K562 (cell line): ENCODE results near the gene UBR3. TPM values are rescaled to one million over a fixed set of nuclear protein-coding genes. Genes with fewer than 3 reads are reported as not detected.

ENCODE experiments used
- ATAC-seq: fragments of 200-7000 bp; cut with Tn5 transposase; 3 replicates; pipeline ENCODE4 v1.9.1; 2020; ENCODE audit warnings: moderate library complexity
- BruUV-seq: library from RNA; stranded (reverse); fragments of 400-500 nt; replicated peaks from 2 replicates; lab custom pipeline; 2021; lab: Mats Ljungman, UMichigan
- CTCF ChIA-PET: fragments of 300-600 bp; formaldehyde crosslinking; extraction: SDS; loops from one replicate; lab custom pipeline; 2021; ENCODE audit warnings: low intra/inter-chr PET ratio; lab: Yijun Ruan, JAX
- POLR2A ChIA-PET: fragments of 300-600, 350-650 bp; sonication (Branson Sonifier 250); formaldehyde crosslinking; extraction: SDS; loops from one replicate; lab custom pipeline; 2021; ENCODE audit warnings: antibody characterized with exemption, inconsistent platforms; lab: Yijun Ruan, JAX
- DNase-seq, 4 experiments: peaks; one replicate each; pipeline versions ENCODE4 v3.0.0 to v3.0.0-alpha.2; 2011 to 2018; ENCODE audit warnings: low spot score in 3 of 4, mixed read lengths in 3 of 4; ENCODE audit errors: extremely low read depth in 1 of 4
- FAIRE-seq: peaks from 2 replicates; lab custom pipeline; 2011; peaks lifted over from hg19 to GRCh38; lab: Jason Lieb, UNC
- H2AFZ ChIP-seq: 2 replicates; pipeline ENCODE4 v1.6.0; 2011; ENCODE audit warnings: low read depth, low read length, control low read depth, inconsistent platforms
- H3K27ac ChIP-seq: fragments of 200-600 bp; 3 replicates; pipeline ENCODE4 v1.8.0; 2011; ENCODE audit warnings: low read depth, mild to moderate bottlenecking, control low read depth, inconsistent platforms, low read length, moderate library complexity, mixed read lengths; ENCODE audit errors: extremely low read depth
- H3K27me3 ChIP-seq, 2 experiments: fragments of 300-600 bp in 1 of 2; 2 replicates in 1 of 2; 3 replicates in 1 of 2; pipeline versions ENCODE4 v1.6.0 to v1.8.0; 2011; ENCODE audit warnings: inconsistent platforms in 2 of 2, low read length in 2 of 2, mild to moderate bottlenecking in 1 of 2, mixed read lengths in 1 of 2, moderate library complexity in 1 of 2; ENCODE audit not compliant: control insufficient read depth in 2 of 2, insufficient read depth in 2 of 2
- H3K36me3 ChIP-seq: fragments of 300-600 bp; 3 replicates; pipeline ENCODE4 v1.8.0; 2011; ENCODE audit warnings: mild to moderate bottlenecking, low read length, inconsistent platforms; ENCODE audit not compliant: control insufficient read depth, insufficient read depth
- H3K4me1 ChIP-seq, 2 experiments: fragments of 200-600 bp in 1 of 2; replicated peaks in 1 of 2; 2 replicates in 1 of 2; 3 replicates in 1 of 2; pipeline versions ENCODE4 v1.5.1 to v1.8.0; 2011; ENCODE audit warnings: inconsistent platforms in 2 of 2, low read length in 2 of 2, mild to moderate bottlenecking in 1 of 2, mixed read lengths in 1 of 2, moderate library complexity in 1 of 2; ENCODE audit not compliant: control insufficient read depth in 2 of 2, insufficient read depth in 2 of 2
- H3K4me2 ChIP-seq: 2 replicates; pipeline ENCODE4 v1.6.1; 2011; ENCODE audit warnings: low read length, control low read depth, inconsistent platforms, mixed read lengths; ENCODE audit not compliant: insufficient read depth
- H3K4me3 ChIP-seq: fragments of 200-600 bp; sonication (generic), shearing (Covaris generic); 2 replicates; pipeline ENCODE4 v1.5.1; 2016; ENCODE audit warnings: control low read depth, inconsistent platforms
- H3K79me2 ChIP-seq: fragments of 200-600 bp; 3 replicates; pipeline ENCODE4 v1.8.0; 2011; ENCODE audit warnings: low read length, inconsistent platforms; ENCODE audit not compliant: control insufficient read depth, insufficient read depth
- H3K9ac ChIP-seq, 2 experiments: 2 replicates each; pipeline versions ENCODE4 v1.6.0 to v1.6.1; 2011; ENCODE audit warnings: low read depth in 2 of 2, low read length in 2 of 2, control low read depth in 1 of 2, inconsistent platforms in 1 of 2, mild to moderate bottlenecking in 1 of 2, mixed read lengths in 1 of 2; ENCODE audit not compliant: insufficient read depth in 1 of 2
- H3K9me1 ChIP-seq: one replicate; pipeline ENCODE4 v1.6.0; 2011; ENCODE audit warnings: inconsistent platforms, mild to moderate bottlenecking, low read length, moderate library complexity; ENCODE audit not compliant: control insufficient read depth, insufficient read depth
- H3K9me3 ChIP-seq: replicated peaks from 2 replicates; pipeline ENCODE4 v1.5.1; 2011; ENCODE audit warnings: low read depth, low read length, inconsistent platforms; ENCODE audit not compliant: control insufficient read depth, insufficient read depth
- H4K20me1 ChIP-seq: replicated peaks from 2 replicates; pipeline ENCODE4 v1.6.1; 2011; ENCODE audit warnings: low read length, inconsistent platforms, mixed read lengths; ENCODE audit not compliant: control insufficient read depth, insufficient read depth
- CBFA2T2 ChIP-seq: fragments of 450-650 bp; conservative IDR thresholded peaks from 2 replicates; pipeline ENCODE4 v1.6.1; 2017; ENCODE audit warnings: mild to moderate bottlenecking
- FOSL1 ChIP-seq: fragments of 200-800 bp; sonication (Bioruptor generic); conservative IDR thresholded peaks from 2 replicates; pipeline ENCODE4 v1.6.1; 2016; ENCODE audit warnings: missing genetic modification characterization, missing compliant biosample characterization
- FOXK1 ChIP-seq: sonication (generic); formaldehyde crosslinking; IDR thresholded peaks from 2 replicates; pipeline ENCODE4 v1.8.0; 2022; ENCODE audit warnings: missing genetic modification reagents, mild to moderate bottlenecking, borderline replicate concordance
- FOXK2 ChIP-seq, 2 experiments: fragments of 450-650 bp; IDR thresholded peaks in 1 of 2; conservative IDR thresholded peaks in 1 of 2; 2 replicates each; pipeline ENCODE4 v1.6.1; 2016; ENCODE audit warnings: low read depth in 2 of 2, mild to moderate bottlenecking in 1 of 2
- FOXM1 ChIP-seq, 2 experiments: fragments of 450-650 bp in 1 of 2; sonication (generic) in 1 of 2; formaldehyde crosslinking in 1 of 2; IDR thresholded peaks; 2 replicates each; pipeline versions ENCODE4 v1.6.1 to v1.9.0; 2017 to 2022; ENCODE audit warnings: low read depth in 2 of 2, mild to moderate bottlenecking in 2 of 2, missing genetic modification reagents in 1 of 2, moderate library complexity in 1 of 2
- HIVEP1 ChIP-seq: fragments of 250-450 bp; sonication (Bioruptor Pico); IDR thresholded peaks from 2 replicates; pipeline ENCODE4 v1.4.0; 2020; ENCODE audit warnings: mild to moderate bottlenecking
- KDM1A ChIP-seq, 2 experiments: fragments of 450-650 bp; IDR thresholded peaks; 2 replicates each; pipeline ENCODE4 v1.6.1; 2016; ENCODE audit warnings: mild to moderate bottlenecking in 2 of 2
- L3MBTL2 ChIP-seq: fragments of 450-650 bp; IDR thresholded peaks from 2 replicates; pipeline ENCODE4 v1.6.1; 2016; ENCODE audit warnings: mild to moderate bottlenecking, moderate library complexity
- MEF2A ChIP-seq: IDR thresholded peaks from 2 replicates; pipeline ENCODE4 v1.6.1; 2011; ENCODE audit warnings: low read depth, mild to moderate bottlenecking, low read length, moderate library complexity; ENCODE audit not compliant: control insufficient read depth
- NCOR1 ChIP-seq: fragments of 450-650 bp; IDR thresholded peaks from 2 replicates; pipeline ENCODE4 v1.6.1; 2016; ENCODE audit warnings: mild to moderate bottlenecking, moderate library complexity
- NFE2L1 ChIP-seq: fragments of 450-650 bp; IDR thresholded peaks from 2 replicates; pipeline ENCODE4 v1.6.1; 2016; ENCODE audit warnings: missing genetic modification characterization, low read depth, mild to moderate bottlenecking, missing compliant biosample characterization, moderate library complexity, borderline replicate concordance
- NUFIP1 ChIP-seq: fragments of 450-650 bp; IDR thresholded peaks from 2 replicates; pipeline ENCODE4 v1.6.1; 2018; ENCODE audit not compliant: partially characterized antibody
- TBL1XR1 ChIP-seq, 2 experiments: IDR thresholded peaks; 2 replicates each; pipeline ENCODE4 v1.6.1; 2012; ENCODE audit warnings: improper control_type of control experiment in 2 of 2, low read length in 2 of 2, mild to moderate bottlenecking in 1 of 2
- THRB ChIP-seq: fragments of 450-650 bp; formaldehyde crosslinking; conservative IDR thresholded peaks from 2 replicates; pipeline ENCODE4 v1.4.0; 2022; ENCODE audit warnings: mild to moderate bottlenecking, missing genetic modification characterization
- U2AF2 ChIP-seq: fragments of 200-400 bp; formaldehyde crosslinking; optimal IDR thresholded peaks from 2 replicates; pipeline ENCODE3; 2017; ENCODE audit warnings: low read depth, mild to moderate bottlenecking, low read length
- ZBTB49 ChIP-seq: sonication (generic); formaldehyde crosslinking; IDR thresholded peaks from 2 replicates; pipeline ENCODE4 v1.8.0; 2022; ENCODE audit warnings: missing genetic modification reagents, mild to moderate bottlenecking, borderline replicate concordance
- ZNF134 ChIP-seq: fragments of 250-450 bp; sonication (Bioruptor Pico); conservative IDR thresholded peaks from 2 replicates; pipeline ENCODE4 v1.4.0; 2020
- WGBS: fragments of 100-300 bp; shearing (Covaris generic); methylation state at CpG from one replicate; pipeline ENCODE4 v1.1.6; 2016; ENCODE audit warnings: low coverage, mixed read lengths; ENCODE audit not compliant: insufficient coverage; ENCODE audit errors: missing lambda C conversion rate; 5-methylcytosine and 5-hydroxymethylcytosine counted together
- in situ Hi-C: fragments of 300-500 bp; cut with MboI; formaldehyde crosslinking; loops from 4 replicates; pipeline ENCODE4 v1.15.0; 2018; ENCODE audit warnings: inconsistent platforms, mixed read lengths
- intact Hi-C: fragments of 100-400 bp; cut with micrococcal nuclease; formaldehyde crosslinking; loops from 2 replicates; pipeline ENCODE4 v1.14.2; 2022
- polyA plus RNA-seq, 8 experiments: library from polyadenylated mRNA; depleted of rRNA in 4 of 8; stranded (reverse) in 5 of 8; unstranded in 3 of 8; fragments of >200 nt; fragmentation: Nextera tagmentation in 2 of 8; fragmentation: Illumina TruSeq in 1 of 8; extraction: Ambion mirVana in 2 of 8; extraction: Trizol in 1 of 8; gene quantifications; 2 replicates each; pipeline versions ENCODE4 v1.2.1 to v1.2.3, GENCODE V29; 2011 to 2014; ENCODE audit warnings: inconsistent platforms in 1 of 8, missing spikeins in 1 of 8
- total RNA-seq, 7 experiments: library from RNA; depleted of rRNA in 6 of 7; stranded (reverse); fragments of >200 nt in 6 of 7; fragmentation: Illumina TruSeq in 2 of 7; extraction: Trizol in 2 of 7; gene quantifications; 2 replicates each; pipeline versions ENCODE4 v1.2.1 to v1.2.3, GENCODE V29; 2011 to 2021; ENCODE audit warnings: low replicate concordance in 1 of 7

UBR3 gene
- total and polyA plus RNA-seq, 9 of the 15 experiments (the other 6 are each of a cell fraction or from before 2014, with no cell fraction given), result 14.4 to 63.5 (median 40.4) TPM

- no TSS peak for BruUV-seq
- H3K36me3 ChIP-seq, result peaks cover 53% of the 10 kb centered on the region
- in situ Hi-C loops (no loop called here), intact Hi-C loops (loop anchor here (1.0 kb wide), 1 partner anchor 16 kb away; no protein-coding TSS in a partner anchor)
- H3K4me1 ChIP-seq, result peaks cover 0 to 18% of the 10 kb centered on the region in 2 experiments; a peak in 4 of 5 replicates
- FAIRE-seq (peak; percentile 67), DNase-seq (peak; percentile 48 to 81 (median 67)), ATAC-seq (peak; percentile 97)
- ChIA-PET CTCF (interaction anchor here (0.5 kb wide), 1 partner anchor 59 kb away, joined by 5 read pairs; no protein-coding TSS in a partner anchor), POLR2A (interaction anchor here (0.7 to 1.8 kb wide), 6 partner anchors 12 to 82 kb away, joined by 3 to 9 read pairs (median 4); no protein-coding TSS in a partner anchor)
- no peak overlapping the region for H3K4me3 ChIP-seq
- no peaks in the 10 kb centered on the region for H3K27me3 ChIP-seq
- peak overlapping the region; percentile 45; the same call in 2 of the 3 replicates for H3K27ac ChIP-seq
- H4K20me1 ChIP-seq, result no peaks in the 10 kb centered on the region
- H3K9me1 ChIP-seq, result peaks cover 5% of the 10 kb centered on the region
- peaks cover 7% of the 10 kb centered on the region; the same call in 2 of the 3 replicates for H3K79me2 ChIP-seq
- 9% methylated on average over 7 of the region's 7 CpGs for WGBS
- no peak overlapping the region for H2AFZ ChIP-seq
- H3K4me2 ChIP-seq, result peak overlapping the region; percentile 11; the same call in 1 of the 2 replicates
- H3K9ac ChIP-seq, result no peak overlapping the region
- H3K9me3 ChIP-seq, result no peaks in the 10 kb centered on the region
- TF ChIP-seq NCOR1 (peak; percentile 79), THRB (CRISPR knock-in tag) (no peak), ZNF134 (CRISPR knock-in tag) (no peak), ZBTB49 (CRISPR knock-in tag) (no peak), FOXM1 (IDR thresholded peaks at IDR 0.05; ENCODE audit: low read depth) (peak; percentile 67; the same call in 1 of the 2 replicates), FOXM1 (CRISPR knock-in tag; IDR thresholded peaks at IDR 0.05; ENCODE audit: low read depth) (no peak), L3MBTL2 (no peak), TBL1XR1 (IDR thresholded peaks at IDR 0.05; ENCODE audit: low read length in 2 of 2) (peak in 1 of 2 experiments; percentile 72; a peak in 1 of 4 replicates), FOXK2 (conservative IDR thresholded peaks at IDR 0.05 in 1 of 2, IDR thresholded peaks at IDR 0.05 in 1 of 2; ENCODE audit: low read depth in 2 of 2) (peak in 1 of 2 experiments; percentile 33; a peak in 1 of 4 replicates), NUFIP1 (no peak), KDM1A (IDR thresholded peaks at IDR 0.05) (peak; percentile 62 to 68; a peak in 3 of 4 replicates), NFE2L1 (tag) (no peak), MEF2A (0 out of 2 replicates have a peak, but pooled peaks have one; percentile 12), CBFA2T2 (peak; percentile 87), HIVEP1 (CRISPR knock-in tag) (no peak), FOSL1 (tag) (peak; percentile 97), FOXK1 (no peak), U2AF2 (no peak)
These were observed 83.0 kb downstream of the UBR3 start for GRCh38 chr2:169910109-169910799.
